GM12891 (cell line): ENCODE measurements around the gene MMP24.

Source experiments
- DNase-seq: peaks from one replicate; pipeline ENCODE4 v3.0.0; 2011; ENCODE audit warnings: low spot score; ENCODE audit not compliant: insufficient read length
- FAIRE-seq: peaks from 2 replicates; lab custom pipeline; 2011; peaks lifted over from hg19 to GRCh38; lab: Jason Lieb, UNC
- PAX5 ChIP-seq: IDR thresholded peaks from 2 replicates; pipeline ENCODE4 v1.6.1; 2011; ENCODE audit warnings: low read length, moderate library complexity, mild to moderate bottlenecking; ENCODE audit not compliant: insufficient read depth, severe bottlenecking
- POLR2A ChIP-seq: IDR thresholded peaks from 2 replicates; pipeline ENCODE4 v1.6.1; 2011; ENCODE audit warnings: low read depth, low read length, control low read depth
- POLR2AphosphoS5 ChIP-seq: IDR thresholded peaks from 2 replicates; pipeline ENCODE4 v1.6.1; 2011; ENCODE audit warnings: low read depth, low read length, control low read depth
- POU2F2 ChIP-seq: IDR thresholded peaks from 2 replicates; pipeline ENCODE4 v1.6.1; 2011; ENCODE audit warnings: low read depth, mild to moderate bottlenecking, control low read depth, low read length, moderate library complexity
- SPI1 ChIP-seq: IDR thresholded peaks from 2 replicates; pipeline ENCODE4 v1.6.1; 2011; ENCODE audit warnings: low read depth, low read length, control low read depth
- TAF1 ChIP-seq: IDR thresholded peaks from 2 replicates; pipeline ENCODE4 v1.6.1; 2011; ENCODE audit warnings: low read depth, low read length, control low read depth

The MMP24 gene

DNA sequence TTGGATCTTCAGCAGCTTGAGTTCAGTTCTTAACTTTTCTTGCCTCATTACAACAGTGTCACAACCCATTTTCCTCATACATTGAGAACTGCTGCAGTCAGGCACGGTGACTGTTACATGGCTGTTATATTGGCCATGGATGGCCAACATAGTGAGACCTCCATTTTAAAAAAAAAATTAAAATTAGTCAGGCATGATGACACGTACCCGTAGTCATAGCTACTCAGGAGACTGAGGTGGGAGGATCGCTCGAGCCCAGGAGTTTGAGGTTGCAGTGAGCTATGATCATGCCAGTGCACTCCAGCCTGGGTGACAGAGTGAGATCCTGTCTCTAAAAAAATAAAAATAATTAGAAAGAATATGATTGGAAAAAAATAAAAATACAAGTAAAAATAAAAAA, 9.9 kb upstream of the MMP24 start:
- no peak for FAIRE-seq
- TF ChIP-seq PAX5 = no peak
- no peak for TF ChIP-seq SPI1
- no peak for TF ChIP-seq POLR2A
- TF ChIP-seq TAF1 = no peak

DNA sequence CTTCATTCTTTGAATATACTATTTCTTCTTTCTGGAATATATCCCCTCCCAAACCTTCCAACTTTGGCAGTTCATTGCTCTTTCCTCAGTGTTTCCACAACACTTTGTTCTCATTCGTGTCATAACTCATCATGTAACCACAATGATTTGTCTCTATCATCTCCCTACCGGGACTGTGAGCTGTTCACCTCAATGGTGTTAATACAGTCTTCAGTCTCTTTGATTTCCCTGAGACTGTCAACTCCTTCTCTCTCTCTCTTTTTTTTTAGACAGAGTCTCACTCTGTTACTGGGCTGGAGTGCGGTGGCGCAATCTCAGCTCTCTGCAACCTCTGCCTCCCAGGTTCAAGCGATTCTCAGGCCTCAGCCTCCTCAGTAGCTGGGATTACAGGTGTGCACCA, 2.5 kb upstream of the MMP24 start:
- DNase-seq (no peak), FAIRE-seq (no peak)
- no peak for TF ChIP-seq TAF1
- TF ChIP-seq SPI1 = no peak
- no peak for TF ChIP-seq POLR2AphosphoS5
- TF ChIP-seq POLR2A = no peak
- no peak for TF ChIP-seq POU2F2
- TF ChIP-seq PAX5 = no peak

More for the DNA sequence above, 9.9 kb upstream of the MMP24 start:
- no peak for DNase-seq

DNA sequence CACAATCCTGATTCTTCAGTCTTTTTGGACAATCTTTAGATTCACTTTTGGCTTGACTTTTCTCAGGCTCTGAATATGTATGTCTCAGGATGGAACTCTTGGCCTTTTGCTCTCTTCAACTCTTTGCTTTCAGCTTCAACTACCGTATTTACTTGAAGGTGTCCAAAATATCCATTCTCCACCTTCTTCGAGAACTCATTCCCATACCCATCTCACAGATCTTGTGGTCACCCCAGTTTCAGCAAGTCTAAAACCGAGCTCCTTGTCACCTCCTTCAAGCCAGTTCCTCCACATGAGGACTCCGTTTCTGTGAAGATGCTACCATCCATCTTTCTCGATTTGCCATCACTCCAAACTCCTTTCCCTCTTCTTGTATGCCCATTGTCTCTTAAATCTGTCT, 2.0 kb upstream of the MMP24 start:
- FAIRE-seq = no peak
- TF ChIP-seq POLR2A (no peak), POU2F2 (no peak), POLR2AphosphoS5 (no peak), PAX5 (no peak), SPI1 (no peak), TAF1 (no peak)
- no peak for DNase-seq

DNA sequence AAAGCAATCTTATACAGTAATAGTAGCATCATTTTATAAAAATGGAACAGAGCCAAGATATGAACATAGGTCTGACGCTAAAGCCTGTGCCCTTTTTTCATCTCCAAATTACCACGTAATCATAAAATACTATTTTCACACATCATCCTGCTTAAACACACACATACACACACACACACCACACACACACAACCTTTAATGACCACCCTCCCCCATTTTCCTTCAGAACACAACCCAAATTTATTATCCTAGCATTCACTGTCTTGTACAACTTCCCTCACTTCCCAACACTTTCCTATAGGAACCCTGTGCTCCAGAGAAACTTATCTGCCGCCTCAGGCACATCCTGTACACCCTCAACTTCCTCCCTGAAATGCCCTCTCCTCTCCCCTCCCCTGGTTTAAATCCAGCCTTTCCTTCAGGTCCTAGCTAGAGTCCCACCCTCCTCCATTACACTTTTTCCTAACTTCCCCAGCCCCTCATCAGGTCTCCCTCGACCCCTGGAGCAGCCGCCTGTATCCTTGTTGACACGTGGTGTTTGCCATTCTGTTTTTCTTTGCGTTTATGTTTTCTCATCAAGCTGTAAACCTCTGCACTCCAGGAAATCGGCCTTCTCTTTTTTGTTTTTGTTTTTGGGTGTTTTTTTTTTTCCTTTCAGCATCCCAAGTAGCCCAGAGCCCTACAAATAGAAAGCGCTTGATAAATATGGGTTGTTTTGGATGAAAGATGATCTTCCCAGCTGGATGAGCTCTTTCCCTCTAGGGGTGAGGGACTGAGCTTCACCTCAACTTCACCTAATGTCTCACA, 968 bp upstream of the MMP24 start:
- FAIRE-seq (no peak), DNase-seq (no peak)
- TF ChIP-seq POU2F2 (no peak), POLR2AphosphoS5 (no peak), PAX5 (no peak), POLR2A (no peak), TAF1 (no peak), SPI1 (no peak)

DNA sequence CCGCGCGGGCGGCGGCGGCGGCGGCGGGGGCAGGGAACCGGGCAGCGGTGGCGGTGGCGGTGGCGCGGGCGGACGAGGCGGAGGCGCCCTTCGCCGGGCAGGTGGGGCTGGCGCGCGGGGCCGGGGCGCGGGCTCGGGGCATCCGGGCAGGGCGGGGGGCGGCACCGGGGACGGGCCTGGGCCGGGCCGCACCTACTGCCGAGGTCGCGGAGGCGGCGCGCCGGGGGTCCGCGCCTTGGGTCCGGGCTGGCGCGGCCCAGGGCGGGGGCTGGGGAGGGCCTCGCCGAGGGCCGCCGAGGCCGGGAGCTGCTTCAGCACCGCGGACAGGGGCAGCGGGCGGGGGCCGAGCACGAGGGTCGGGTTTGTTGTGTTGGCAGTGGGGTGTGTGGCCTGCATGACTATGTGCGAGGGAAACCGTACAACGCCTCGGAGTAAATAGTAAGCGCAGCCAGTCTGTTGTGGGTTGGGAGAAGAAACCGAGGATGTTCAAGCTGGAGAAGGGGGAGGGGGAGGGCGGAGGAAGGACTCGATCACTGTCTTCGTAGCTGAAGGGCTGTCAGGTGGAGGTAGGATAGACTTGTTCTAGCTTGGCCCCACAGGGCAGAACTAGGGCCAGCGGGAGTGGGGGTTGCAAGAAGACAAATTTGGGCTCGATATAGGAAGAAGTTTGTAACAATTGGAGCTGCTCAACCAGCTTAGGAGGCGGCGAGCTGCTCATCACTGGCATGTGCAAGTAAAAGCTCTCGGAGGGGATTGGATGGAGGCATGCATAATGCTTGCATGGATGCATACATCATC, 593 bp downstream of the MMP24 start:
- FAIRE-seq (no peak), DNase-seq (peak; percentile 42)
- TF ChIP-seq TAF1 = no peak
- TF ChIP-seq SPI1 = no peak
- no peak for TF ChIP-seq POU2F2
- TF ChIP-seq POLR2A = no peak
- TF ChIP-seq POLR2AphosphoS5 = no peak
- TF ChIP-seq PAX5 = no peak

DNA sequence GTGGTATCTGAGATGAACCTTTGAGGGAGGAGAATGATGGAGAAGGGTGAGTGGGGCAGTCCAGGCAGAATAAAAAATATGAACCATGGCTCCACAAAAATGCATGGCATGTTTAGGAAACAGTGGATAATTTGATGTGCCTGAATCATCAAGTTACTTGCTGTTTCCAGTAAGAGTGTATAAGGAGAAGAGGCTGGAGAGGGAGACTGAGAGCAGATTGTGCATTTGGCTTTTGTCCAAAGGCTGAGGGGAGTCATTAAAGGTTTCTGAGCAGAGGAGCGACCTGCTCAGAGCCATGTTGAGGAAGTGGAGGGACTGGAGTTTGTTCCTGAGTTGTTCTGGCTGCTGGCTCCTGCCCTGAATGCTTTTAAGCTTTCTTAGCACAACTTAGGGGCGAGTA, 6.1 kb downstream of the MMP24 start:
- FAIRE-seq = no peak
- no peak for DNase-seq
- TF ChIP-seq POLR2AphosphoS5 = no peak
- TF ChIP-seq POLR2A = no peak
- TF ChIP-seq TAF1 = no peak
- no peak for TF ChIP-seq POU2F2

DNA sequence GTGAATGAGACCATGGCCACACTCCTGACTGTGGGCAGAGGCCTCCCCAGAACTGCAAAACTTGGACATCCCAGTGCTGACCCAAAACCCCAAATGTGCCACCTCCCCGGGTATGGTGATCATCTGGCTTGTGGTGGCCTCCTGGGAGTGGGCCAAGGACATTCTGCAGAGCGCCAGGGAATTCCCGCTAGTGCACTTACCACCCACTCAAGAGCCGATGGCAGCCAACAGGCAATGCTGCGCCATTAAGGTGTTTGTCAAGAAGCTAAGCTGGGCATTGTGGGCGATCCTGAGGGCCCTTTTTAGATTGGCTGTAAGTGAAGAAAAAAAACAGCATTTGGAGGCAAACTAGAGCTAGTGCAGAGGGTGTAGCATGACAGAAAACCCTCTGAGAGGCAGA, 9.4 kb downstream of the MMP24 start:
- DNase-seq (no peak), FAIRE-seq (no peak)
- TF ChIP-seq POLR2AphosphoS5 (no peak), TAF1 (no peak), PAX5 (no peak), POU2F2 (no peak), SPI1 (no peak), POLR2A (no peak)

DNA sequence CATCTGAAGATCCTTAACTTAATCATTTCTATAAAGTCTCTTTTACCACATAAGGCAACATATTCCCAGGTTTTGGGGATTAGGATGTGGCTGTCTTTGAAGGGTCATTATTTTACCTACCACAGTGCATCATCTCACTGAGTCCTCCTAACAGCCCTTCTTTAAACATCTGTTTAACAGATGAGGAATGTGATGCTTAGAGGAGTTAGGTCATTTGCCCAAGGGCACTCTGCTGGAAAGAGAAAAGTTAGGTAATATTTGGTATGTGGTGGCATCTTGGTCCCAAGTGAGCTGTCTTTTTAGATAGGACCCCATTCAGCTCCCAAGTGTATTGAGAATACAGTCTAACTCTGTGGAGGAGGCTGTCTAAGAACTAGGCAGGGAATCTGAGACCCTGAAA, 11.0 kb downstream of the MMP24 start:
- TF ChIP-seq POU2F2 (no peak), TAF1 (no peak), POLR2AphosphoS5 (no peak), PAX5 (no peak), POLR2A (no peak), SPI1 (no peak)
- FAIRE-seq (no peak), DNase-seq (no peak)

DNA sequence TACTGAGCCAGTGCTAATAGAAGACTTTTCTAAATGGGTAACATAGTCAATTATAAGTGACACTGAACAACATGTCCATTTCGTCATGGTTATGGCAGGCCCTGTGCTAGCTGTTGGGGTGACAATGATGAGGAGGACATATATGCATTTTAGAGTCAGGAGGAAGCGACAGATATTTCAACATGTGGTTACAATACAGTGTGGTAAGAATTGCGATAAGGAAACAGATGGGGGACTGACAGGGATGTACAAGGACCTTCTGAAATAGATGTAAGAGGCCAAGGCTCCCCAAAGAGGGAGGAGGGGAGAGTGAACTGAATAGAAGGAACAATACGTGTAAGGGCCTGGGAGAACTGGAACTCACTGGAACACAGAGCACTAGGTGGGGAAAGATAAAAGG, 11.7 kb downstream of the MMP24 start:
- DNase-seq = no peak
- TF ChIP-seq POLR2A = no peak
- no peak for FAIRE-seq
